ENCODE results near the gene KCNIP1. TPM values are rescaled to one million over a fixed set of nuclear protein-coding genes. Genes with fewer than 3 reads are reported as not detected.

KCNIP1 gene
- total RNA-seq: under 1 TPM; 0.79 to 1.00 TPM
- long read RNA-seq, donor 1, partial matches to known transcripts: 0 of 1 reads
- long read RNA-seq, donor 1, other reads (novel, unspliced or antisense): 1 of 1 reads
- long read RNA-seq, donor 2, partial matches to known transcripts: 0 of 2 reads
- long read RNA-seq, donor 2, other reads (novel, unspliced or antisense): 2 of 2 reads

DNA sequence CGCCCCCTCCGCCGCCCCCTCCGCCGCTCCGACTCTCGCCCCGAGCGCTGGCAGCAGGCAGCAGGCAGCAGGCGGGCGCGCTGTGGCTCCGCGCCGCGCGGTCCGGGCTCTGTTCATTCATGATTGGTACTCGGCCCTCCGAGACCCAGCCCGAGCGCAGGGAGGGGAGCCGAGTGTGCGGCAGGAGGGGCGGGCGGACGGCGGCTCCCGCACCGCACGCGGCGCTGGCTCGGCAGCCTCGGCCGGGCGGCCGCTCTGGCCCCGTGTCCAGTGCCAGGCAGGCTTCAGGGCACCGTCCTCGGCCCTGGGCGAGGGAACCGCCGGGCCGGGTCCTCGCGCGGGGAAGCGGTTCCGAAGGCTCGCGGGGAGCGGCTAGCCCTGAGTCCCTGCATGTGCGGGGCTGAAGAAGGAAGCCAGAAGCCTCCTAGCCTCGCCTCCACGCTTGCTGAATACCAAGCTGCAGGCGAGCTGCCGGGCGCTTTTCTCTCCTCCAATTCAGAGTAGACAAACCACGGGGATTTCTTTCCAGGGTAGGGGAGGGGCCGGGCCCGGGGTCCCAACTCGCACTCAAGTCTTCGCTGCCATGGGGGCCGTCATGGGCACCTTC lies at the start of gene KCNIP1:
Gene KCNIP1 (plus strand): TSS at position 31 of the 607 bp plus-strand sequence.
- intact Hi-C loops (cut with DNase I): no loop called here
- DNase-seq (ENCODE audit: low spot score): no peak

DNA sequence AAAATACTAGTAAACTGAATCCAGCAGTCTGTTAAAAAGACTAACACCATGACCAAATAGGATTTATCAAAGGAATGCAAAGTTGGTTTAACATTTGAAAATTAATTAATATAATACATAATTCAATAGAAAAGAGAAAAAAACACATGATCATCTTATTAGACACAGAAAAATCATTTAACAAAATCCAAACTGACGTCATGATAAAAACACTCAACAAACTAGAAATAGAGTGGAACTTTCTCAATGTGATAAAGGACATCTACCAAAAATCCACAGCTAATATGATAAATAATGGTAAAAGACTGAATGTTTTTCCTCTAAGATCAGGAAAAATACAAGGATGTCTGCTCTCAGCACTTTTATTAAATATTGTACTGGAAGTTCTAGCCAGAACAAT lies 40.4 kb upstream of the KCNIP1 start:
- no peak for DNase-seq (ENCODE audit: low spot score)
- intact Hi-C loops (cut with DNase I): no loop called here

DNA sequence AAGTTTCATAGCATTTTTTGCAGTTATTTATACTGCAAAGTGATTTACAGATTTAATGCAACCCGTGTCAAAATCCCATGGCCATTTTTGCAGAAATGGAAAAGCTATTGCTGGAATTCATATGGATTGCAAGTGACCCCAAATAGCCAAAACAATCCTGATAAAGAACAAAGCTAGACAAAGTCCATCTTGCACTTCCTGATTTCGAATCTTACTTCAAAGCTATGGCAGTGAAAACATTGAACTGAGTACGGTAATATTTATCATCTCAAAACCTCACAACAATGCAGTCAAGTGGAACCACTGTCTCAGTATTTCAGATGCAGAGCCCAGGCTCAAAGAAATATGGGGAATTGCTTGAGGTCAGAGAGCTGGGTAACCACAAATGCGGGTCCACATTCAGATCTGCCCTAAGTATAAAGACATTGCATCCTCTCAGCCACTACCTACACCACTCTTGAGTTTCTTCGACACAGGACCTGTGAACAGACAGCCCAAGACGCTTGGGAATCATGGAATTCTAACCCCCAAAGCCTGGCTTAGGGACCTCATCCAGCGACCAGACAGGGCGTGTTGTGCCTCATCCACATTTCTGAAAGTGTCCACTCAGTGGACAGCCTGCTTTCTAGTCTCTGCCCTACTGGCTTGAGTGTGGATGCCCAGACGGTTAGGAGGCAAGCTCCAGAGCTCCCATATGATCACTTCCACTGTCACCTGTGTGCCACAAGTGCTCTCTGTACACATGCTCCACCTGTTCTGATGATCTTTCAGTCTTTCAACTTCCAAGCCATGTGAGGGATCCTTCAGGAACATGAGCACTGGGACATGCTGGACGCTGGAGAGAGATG lies 39.3 kb upstream of the KCNIP1 start:
- intact Hi-C loops (cut with DNase I): no loop called here
- DNase-seq (ENCODE audit: low spot score): no peak

DNA sequence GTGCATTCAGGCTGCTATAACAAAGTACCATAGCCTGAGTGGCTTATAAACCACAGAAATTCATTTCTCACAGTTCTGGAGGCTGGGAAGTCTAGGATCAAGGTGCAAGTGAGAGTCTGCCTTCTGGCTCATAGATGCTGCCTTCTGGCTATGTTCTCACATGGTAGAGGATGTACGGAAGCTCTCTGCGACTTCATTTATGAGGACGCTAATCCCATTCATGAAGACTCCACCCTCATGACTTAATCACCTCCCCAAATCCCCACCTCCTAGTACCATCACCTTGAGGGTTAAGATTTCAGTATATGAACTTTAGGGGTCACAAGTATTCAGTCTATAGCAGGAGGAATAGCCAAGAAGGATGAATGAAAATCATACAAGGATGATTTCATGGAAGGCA lies 37.3 kb upstream of the KCNIP1 start:
- DNase-seq (ENCODE audit: low spot score): no peak
- intact Hi-C loops (cut with DNase I): no loop called here

DNA sequence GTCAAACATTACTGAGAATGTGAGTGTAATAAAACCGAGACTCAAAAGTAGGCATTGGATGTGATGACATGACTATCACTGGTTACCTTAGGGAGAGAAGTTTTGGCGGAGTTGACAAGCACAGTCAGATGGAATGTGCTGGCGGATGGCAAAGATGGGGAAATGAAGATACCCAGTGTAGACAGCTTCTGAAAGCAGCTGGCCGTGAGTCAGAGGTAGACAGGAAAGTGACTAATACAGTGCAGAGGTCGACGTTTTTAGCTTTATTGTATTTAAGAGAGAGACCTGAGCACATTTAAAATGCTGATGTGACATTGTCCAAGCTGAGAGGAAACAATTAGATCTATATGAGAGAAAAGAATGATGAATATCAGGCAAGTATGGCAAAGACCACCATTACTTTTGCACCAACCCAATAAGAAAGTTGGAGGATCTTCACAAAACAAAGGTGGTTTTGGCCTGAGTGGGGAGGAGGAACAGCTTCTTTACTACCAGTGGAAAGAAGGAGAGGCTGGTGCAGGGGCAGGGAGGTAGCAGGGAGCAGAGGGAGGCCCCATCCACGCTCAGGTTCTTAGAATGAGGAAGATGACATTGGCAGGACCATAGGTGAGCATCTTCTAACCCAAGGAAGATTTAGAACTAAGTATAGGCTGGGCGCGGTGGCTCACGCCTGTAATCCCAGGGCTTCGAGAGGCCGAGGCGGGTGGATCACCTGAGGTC lies 36.7 kb upstream of the KCNIP1 start:
- intact Hi-C loops (cut with DNase I): no loop called here
- no peak for DNase-seq (ENCODE audit: low spot score)

DNA sequence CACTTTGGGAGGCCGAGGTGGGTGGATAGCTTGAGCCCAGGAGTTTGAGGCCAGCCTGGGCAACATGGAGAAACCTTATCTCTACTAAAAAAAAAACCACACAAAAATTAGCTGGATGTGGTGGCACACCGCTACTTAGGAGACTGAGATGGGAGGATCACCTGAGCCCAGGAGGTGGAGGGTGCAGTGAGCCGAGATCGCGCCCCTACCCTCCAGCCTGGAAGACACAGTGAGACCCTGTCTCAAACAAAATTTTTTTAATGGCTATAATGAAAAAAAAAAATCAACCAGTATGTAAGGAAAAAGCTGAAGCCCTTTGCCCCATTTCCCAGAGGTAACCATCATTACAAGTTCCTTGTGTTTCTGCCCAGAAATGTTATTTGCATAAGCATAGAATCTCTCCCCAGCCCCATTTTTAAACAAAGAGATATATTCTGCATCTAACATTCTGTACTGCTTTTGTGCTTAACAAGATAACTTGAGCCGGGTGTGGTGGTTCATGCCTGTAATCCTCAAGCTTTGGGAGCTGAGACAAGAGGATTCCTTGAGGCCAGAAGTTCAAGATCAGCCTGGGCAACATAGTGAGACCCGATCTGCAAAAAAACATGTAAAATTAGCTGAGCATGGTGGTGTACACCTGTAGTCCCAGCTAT lies 35.1 kb upstream of the KCNIP1 start:
- intact Hi-C loops (cut with DNase I): no loop called here
- DNase-seq (ENCODE audit: low spot score): no peak

DNA sequence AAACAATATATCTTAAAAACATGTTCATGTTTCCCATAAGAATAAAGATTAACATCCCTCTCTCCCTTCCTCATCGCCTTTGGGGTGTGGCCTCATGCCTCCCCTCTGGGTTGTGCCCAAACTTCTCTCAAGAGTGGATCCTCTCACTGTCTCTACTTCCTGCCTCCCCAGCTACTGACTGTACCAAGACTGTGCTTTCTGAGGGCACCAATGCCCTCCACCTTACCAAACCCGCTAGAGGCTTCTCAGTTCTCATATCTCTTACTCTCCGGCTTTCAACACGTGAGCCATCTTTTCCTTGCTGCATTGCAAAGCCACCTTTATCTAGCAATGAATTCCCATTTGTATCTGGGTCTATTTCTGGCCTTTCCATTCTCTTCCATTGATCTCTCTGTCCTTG lies 34.4 kb upstream of the KCNIP1 start:
- intact Hi-C loops (cut with DNase I): no loop called here
- no peak for DNase-seq (ENCODE audit: low spot score)

DNA sequence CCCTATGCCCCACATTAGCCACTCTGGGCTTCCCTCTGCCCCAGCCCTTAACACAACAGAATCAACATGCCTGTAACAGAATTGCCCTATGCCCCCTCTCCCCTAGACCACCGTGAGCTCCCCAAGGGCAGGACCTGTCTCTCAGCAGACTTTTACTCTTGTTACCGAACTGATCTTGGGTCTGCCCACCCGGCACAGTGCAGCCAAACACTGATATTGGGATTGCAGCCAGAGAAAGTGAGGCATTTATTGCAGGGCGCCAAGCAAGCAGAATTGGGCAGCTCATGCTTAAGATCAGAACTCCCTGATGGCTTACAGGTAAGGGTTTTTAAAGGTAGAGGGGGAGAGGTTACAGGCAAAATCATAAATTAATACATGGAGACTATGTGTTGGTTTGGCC lies 33.5 kb upstream of the KCNIP1 start:
- intact Hi-C loops (cut with DNase I): no loop called here
- no peak for DNase-seq (ENCODE audit: low spot score)

DNA sequence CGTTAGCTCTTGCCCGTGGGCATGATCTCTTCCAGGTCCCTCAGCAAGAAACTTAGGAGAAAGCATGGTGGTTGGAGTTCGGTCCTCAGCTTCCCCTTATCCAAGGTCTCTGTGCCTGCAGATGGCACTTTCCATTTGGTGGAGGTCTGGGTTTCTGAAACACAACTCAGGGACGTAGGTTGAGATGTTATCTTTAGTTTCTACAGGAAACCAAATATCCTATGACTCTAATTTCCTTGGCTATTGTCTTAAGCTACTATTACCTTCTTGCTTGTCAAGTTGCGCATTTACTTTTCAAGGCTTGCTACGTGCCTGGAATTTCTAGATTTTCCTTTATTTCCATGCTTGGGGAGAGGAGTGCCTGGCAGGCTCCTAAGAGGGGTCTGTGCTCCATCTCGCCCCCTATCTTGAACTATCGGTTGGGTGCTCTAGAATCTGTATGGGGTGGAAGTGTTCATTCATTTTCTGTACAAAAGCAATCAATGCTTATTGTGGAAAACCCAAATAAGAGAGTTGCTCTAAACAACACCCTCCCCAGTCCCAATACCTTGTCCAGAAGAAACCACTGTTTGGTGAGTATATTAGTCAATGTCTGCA lies 32.9 kb upstream of the KCNIP1 start:
- intact Hi-C loops (cut with DNase I): no loop called here
- no peak for DNase-seq (ENCODE audit: low spot score)

DNA sequence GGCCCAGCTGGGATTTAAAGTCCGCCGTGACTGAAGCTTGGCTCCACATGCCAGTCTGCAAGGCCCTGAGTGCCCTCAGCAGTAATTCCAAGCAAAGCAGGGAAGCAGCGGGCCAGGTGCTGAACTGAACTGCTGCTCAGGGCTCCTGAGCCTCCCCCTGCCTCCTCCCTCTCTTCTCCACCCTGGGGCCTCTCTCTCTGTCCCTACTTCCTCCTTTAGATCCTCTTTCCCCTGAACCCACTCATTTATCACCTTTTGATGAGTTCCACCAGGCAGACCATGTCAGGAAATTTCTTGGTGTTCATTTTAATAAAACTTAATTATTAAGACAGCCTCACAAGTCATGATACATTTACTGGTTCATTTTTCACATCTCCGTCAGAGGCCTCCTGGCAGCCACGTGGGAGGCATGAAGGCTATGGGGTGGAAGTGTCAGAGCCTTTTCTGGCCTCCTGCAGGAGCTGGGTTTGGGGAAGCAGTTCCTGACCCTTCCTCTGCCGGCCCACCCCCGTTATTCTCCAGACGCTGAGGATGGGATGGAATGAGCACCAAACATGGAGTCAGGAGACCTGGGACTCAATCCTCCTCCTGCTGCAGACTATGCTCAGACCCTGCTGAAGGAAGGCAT lies 32.2 kb upstream of the KCNIP1 start:
- intact Hi-C loops (cut with DNase I): no loop called here
- DNase-seq (ENCODE audit: low spot score): no peak

DNA sequence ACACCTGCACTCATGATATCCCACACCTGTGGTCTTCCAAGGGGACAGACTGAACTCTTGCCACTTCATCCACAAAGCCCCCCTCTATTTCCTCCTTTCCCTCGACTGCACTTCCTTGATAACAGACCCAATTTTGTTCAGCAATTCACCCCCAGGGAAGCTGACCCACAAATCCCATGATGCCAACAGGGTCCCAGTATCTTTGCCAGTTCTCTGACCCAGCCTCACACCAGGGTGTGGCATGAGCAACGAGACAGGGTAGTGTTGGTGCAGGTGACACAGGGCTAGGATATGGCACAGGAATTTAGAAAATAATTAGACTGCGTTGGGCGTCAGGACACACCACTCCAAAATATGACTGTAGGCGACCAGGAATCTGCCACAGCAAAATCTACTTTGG lies 30.2 kb upstream of the KCNIP1 start:
- intact Hi-C loops (cut with DNase I): no loop called here
- no peak for DNase-seq (ENCODE audit: low spot score)

DNA sequence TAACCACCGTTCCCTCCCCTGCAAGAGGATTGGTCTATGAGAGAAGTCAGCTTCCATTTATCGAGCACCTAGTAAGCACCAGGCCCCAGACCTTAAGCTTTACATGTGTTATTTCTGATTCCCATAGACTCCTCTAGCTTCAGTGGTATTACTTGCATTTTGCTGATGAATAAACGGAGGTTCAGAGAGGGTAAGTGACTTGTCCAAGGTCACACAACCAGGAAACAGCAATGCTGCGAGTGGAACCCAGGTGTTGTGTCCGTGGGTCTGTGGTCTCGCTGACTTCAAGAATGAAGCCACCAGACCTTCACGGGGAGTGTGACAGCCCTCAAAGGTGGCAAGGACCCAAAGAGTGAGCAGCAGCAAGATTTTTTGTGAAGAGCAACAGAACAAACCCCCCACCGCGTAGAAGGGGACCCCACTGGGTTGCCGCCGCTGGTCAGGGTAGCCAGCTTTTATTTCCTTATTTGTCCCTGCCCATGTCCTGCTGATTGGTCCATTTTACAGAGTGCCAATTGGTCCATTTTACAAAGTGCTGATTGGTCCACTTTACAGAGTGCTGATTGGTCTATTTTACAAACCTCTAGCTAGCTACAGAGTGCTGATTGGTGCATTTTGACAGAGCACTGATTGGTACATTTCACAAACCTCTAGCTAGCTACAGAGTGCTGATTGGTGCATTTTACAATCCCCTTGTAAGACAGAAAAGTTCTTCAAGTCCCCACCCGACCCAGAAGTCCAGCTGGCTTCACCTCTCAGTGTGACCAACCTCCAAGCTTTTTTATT lies 29.1 kb upstream of the KCNIP1 start:
- intact Hi-C loops (cut with DNase I): no loop called here
- DNase-seq (ENCODE audit: low spot score): no peak

DNA sequence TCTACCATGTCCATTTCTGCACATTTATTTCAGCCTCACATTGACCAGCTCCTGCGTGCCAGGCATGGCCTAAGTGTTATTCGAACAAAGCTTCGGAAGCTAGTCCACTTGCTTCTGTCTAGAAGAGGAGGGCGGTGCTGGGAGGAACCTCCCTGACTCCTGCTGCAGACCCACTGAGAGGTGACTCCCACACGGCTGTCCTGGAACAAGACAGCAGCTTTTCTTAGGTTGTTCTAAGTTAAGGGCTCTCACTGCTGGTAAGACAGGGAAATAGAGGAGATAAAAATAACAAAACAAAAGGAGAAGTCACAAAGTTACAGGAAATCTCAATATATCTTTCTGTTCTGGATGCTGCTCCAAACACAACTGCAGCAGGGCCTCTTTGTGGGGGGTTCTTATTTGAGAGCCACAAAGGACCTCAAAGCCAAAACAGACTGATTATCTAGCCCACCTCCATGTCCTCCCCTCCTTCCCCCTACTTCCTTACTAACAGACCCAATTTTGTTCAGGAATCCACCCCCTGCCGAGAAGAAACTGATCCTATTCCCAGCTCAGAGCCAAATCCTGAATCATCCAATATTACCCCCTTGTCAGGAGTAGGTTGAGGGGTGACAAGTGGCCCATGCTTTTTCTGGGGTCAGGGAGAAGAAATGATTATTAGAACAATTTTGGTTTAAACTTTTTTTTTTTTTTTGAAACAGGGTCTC lies 28.4 kb upstream of the KCNIP1 start:
- DNase-seq (ENCODE audit: low spot score): no peak
- intact Hi-C loops (cut with DNase I): no loop called here

DNA sequence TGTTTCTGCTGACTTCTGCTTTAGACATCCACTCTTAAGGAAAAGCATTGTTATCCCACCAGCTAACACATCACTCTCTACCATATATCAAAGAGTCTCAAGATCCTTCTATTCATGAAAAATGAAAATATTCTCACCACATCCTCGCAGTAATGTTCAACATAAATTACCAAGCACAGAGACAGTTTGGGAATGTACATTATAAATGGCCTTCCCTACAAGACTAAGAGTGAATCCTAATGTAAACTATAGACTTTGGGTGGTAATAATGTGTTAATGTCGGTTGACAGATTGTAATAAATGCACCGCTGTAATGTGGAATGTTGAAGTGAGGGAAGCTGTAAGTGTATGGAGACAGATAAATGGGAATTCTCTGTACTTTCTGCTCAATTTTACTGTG lies 27.1 kb upstream of the KCNIP1 start:
- intact Hi-C loops (cut with DNase I): no loop called here
- DNase-seq (ENCODE audit: low spot score): no peak

DNA sequence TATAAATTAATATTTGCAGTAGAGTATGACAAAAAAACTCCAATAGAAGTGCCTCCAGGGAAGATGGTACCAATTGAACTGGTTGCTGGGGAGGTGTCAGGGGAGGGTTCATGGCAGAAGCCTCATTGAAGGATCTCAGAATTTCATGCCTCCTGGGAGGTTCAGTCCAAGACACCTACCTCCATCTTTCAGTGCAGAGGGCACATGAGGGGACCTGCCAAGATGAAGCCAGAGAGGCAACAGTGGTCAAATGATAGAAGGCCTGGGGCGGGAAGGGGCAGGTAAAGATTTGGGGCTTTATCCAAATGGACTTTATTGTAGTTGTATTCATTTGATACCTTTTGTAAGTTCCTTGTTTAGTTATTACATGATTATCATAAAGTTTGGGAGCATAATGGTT lies 25.9 kb upstream of the KCNIP1 start:
- intact Hi-C loops (cut with DNase I): no loop called here
- DNase-seq (ENCODE audit: low spot score): no peak

DNA sequence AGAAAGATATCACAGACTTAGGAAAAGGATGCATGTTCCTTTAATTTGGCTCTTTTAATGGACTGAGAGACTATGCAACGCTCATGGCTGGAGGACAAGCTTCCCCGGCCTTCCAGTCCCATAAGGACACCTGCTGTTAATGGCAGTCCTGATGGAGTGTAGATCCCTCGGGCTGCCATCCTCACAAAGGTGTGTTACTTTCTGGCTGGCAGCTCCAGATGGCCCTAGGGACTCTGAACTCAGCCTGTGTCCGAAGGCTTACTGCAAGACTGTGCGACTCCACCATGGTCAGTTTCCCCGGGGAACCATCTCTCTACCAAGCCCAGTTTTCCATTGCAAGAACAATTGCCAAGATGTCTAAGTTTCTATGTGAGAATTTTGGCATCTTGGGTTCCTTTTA lies 25.5 kb upstream of the KCNIP1 start:
- DNase-seq (ENCODE audit: low spot score): no peak
- intact Hi-C loops (cut with DNase I): no loop called here

DNA sequence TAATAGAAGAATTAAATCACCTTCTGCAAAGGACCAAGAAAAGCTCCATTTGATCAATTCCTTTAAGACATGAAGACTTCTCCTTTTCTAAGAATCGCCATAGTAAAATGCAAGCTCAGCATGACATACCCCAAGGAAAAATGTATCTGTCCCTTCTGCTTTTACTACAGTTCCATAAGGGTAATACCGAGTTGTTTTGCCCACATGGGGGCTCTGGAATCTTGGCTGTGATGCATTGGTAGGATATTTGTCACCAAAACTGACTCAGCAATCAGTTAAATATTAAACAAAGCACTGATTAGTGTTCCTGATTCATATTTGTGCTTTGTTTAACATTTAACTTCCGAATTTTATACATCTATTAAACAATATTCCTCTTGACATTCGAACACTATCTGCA lies 24.3 kb upstream of the KCNIP1 start:
- DNase-seq (ENCODE audit: low spot score): no peak
- intact Hi-C loops (cut with DNase I): no loop called here

DNA sequence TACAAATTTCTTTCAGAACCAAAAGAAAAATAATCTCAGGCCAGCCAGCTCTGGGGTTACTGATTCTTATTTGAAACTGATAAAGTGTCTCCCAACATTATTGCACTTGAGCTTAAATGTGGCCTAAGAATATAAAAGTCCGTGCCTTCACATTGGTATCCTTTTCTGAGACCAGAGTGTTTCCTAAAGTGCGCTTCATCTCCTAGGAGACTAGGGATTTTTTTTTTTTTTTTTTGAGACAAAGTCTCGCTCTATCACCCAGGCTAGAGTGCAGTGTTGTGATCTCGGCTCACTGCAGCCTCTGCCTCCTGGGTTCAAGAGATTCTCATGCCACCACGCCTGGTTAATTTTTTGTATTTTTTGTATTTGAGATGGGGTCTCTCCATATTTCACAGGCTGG lies 23.6 kb upstream of the KCNIP1 start:
- intact Hi-C loops (cut with DNase I): no loop called here
- DNase-seq (ENCODE audit: low spot score): no peak

Measured in posterior vena cava (tissue), 2 donors.